Hepatocyte (in vitro differentiated cells): Measurements from ENCODE around the gene DVL1. TPM values are rescaled to one million over a fixed set of nuclear protein-coding genes. Genes with fewer than 3 reads are reported as not detected.

ENCODE experiments used
- DNase-seq: peaks from one replicate; pipeline ENCODE4 v3.0.0-alpha.2; 2016; ENCODE audit warnings: low spot score
- H2AFZ ChIP-seq: fragments of 200-600 bp; sonication (generic); 2 replicates; pipeline ENCODE4 v1.6.0; 2016; ENCODE audit warnings: antibody characterized with exemption, mild to moderate bottlenecking
- H3K27ac ChIP-seq: fragments of 200-600 bp; sonication (generic); 2 replicates; pipeline ENCODE4 v1.5.1; 2016; ENCODE audit warnings: mild to moderate bottlenecking
- H3K27me3 ChIP-seq: fragments of 200-600 bp; sonication (generic); 2 replicates; pipeline ENCODE4 v1.6.1; 2016
- H3K36me3 ChIP-seq: fragments of 200-600 bp; sonication (generic); replicated peaks from 2 replicates; pipeline ENCODE4 v1.5.1; 2016; ENCODE audit warnings: low read depth; ENCODE audit not compliant: insufficient read depth
- H3K4me1 ChIP-seq: fragments of 200-600 bp; sonication (generic); 2 replicates; pipeline ENCODE4 v1.5.1; 2016; ENCODE audit warnings: mild to moderate bottlenecking, moderate library complexity; ENCODE audit not compliant: insufficient read depth
- H3K4me2 ChIP-seq: fragments of 200-600 bp; sonication (generic); 2 replicates; pipeline ENCODE4 v1.6.0; 2016
- H3K4me3 ChIP-seq: fragments of 200-600 bp; sonication (generic); 2 replicates; pipeline ENCODE4 v1.5.1; 2016; ENCODE audit warnings: mild to moderate bottlenecking
- H3K79me2 ChIP-seq: fragments of 200-600 bp; sonication (generic); 2 replicates; pipeline ENCODE4 v1.6.0; 2017; ENCODE audit warnings: mild to moderate bottlenecking
- H3K9me2 ChIP-seq: fragments of 200-600 bp; sonication (generic); replicated peaks from 2 replicates; pipeline ENCODE4 v1.6.0; 2017; ENCODE audit warnings: mild to moderate bottlenecking; ENCODE audit not compliant: insufficient read depth
- H3K9me3 ChIP-seq: fragments of 200-600 bp; sonication (generic); 2 replicates; pipeline ENCODE4 v1.5.1; 2016; ENCODE audit warnings: low read depth, mild to moderate bottlenecking
- H4K20me1 ChIP-seq: fragments of 200-600 bp; sonication (generic); 2 replicates; pipeline ENCODE4 v1.6.0; 2016; ENCODE audit warnings: mild to moderate bottlenecking; ENCODE audit not compliant: insufficient read depth, poor library complexity, severe bottlenecking
- CTCF ChIP-seq: fragments of 200-600 bp; sonication (generic); IDR thresholded peaks from 2 replicates; pipeline ENCODE4 v1.5.1; 2016; ENCODE audit warnings: antibody characterized with exemption, mild to moderate bottlenecking; ENCODE audit not compliant: poor library complexity
- EZH2 ChIP-seq: fragments of 200-600 bp; sonication (generic); IDR thresholded peaks from 2 replicates; pipeline ENCODE4 v1.6.1; 2016; ENCODE audit warnings: antibody characterized with exemption, mild to moderate bottlenecking, borderline replicate concordance
- EZH2phosphoT487 ChIP-seq: fragments of 200-600 bp; sonication (generic); IDR thresholded peaks from one replicate; pipeline ENCODE4 v1.6.1; 2018; ENCODE audit warnings: antibody characterized with exemption, mild to moderate bottlenecking, low read depth, moderate library complexity; ENCODE audit not compliant: unreplicated experiment, severe bottlenecking
- WGBS: methylation state at CpG from one replicate; pipeline ENCODE4 v1.1.6; 2016; ENCODE audit warnings: low lambda C conversion rate; ENCODE audit errors: missing lambda C conversion rate; 5-methylcytosine and 5-hydroxymethylcytosine counted together
- polyA plus RNA-seq: library from polyadenylated mRNA; unstranded; fragments of >200 nt; fragmentation: Nextera tagmentation; extraction: Ambion mirVana; gene quantifications from 2 replicates; pipeline ENCODE4 v1.2.1, GENCODE V29; 2016
- total RNA-seq: library from RNA; depleted of rRNA; stranded (reverse); fragments of >200 nt; gene quantifications from 2 replicates; pipeline ENCODE4 v1.2.3, GENCODE V29; 2014

DVL1 gene
- total and polyA plus RNA-seq, 2 experiments from 2014 or later: 49.1 to 61.6 TPM

- 95% methylated on average over 12 of the region's 18 CpGs for WGBS
- Histone ChIP-seq H3K4me2 (no peak overlapping the region), H3K27ac (no peak overlapping the region), H3K79me2 (peaks cover 50% of the 10 kb centered on the region), H3K36me3 (no peaks in the 10 kb centered on the region), H3K4me1 (peaks cover 32% of the 10 kb centered on the region), H3K9me2 (no peaks in the 10 kb centered on the region), H3K4me3 (no peak overlapping the region), H3K9me3 (no peaks in the 10 kb centered on the region), H3K27me3 (no peaks in the 10 kb centered on the region), H4K20me1 (peaks cover 38% of the 10 kb centered on the region), H2AFZ (no peak overlapping the region)
- TF ChIP-seq CTCF (no peak), EZH2phosphoT487 (no peak)
- no peak for DNase-seq
These were observed 6.6 kb downstream of the DVL1 start for GRCh38 chr1:1342584-1343115.

GRCh38 chr1:1342061-1342562, 7.1 kb downstream of the DVL1 start:
- no peak for DNase-seq
- no peaks in the 10 kb centered on the region for H3K36me3 ChIP-seq
- 95% methylated on average over 27 of the region's 28 CpGs for whole genome bisulfite sequencing
- peaks cover 32% of the 10 kb centered on the region for H4K20me1 ChIP-seq
- H3K4me3 ChIP-seq: no peak overlapping the region
- no peaks in the 10 kb centered on the region for H3K9me2 ChIP-seq
- TF ChIP-seq EZH2 (no peak), CTCF (no peak), EZH2phosphoT487 (no peak)
- H3K9me3 ChIP-seq: no peaks in the 10 kb centered on the region
- peaks cover 26% of the 10 kb centered on the region for H3K4me1 ChIP-seq
- H3K79me2 ChIP-seq: peaks cover 45% of the 10 kb centered on the region
- no peak overlapping the region for H3K4me2 ChIP-seq
- H3K27ac ChIP-seq: no peak overlapping the region
- H2AFZ ChIP-seq: no peak overlapping the region
- no peaks in the 10 kb centered on the region for H3K27me3 ChIP-seq

GRCh38 chr1:1341549-1342021, 7.6 kb downstream of the DVL1 start:
- no peaks in the 10 kb centered on the region for H3K27me3 ChIP-seq
- peaks cover 40% of the 10 kb centered on the region for H3K79me2 ChIP-seq
- no peaks in the 10 kb centered on the region for H3K36me3 ChIP-seq
- H3K4me2 ChIP-seq: no peak overlapping the region
- no peaks in the 10 kb centered on the region for H3K9me3 ChIP-seq
- no peak for TF ChIP-seq EZH2
- TF ChIP-seq CTCF: no peak
- TF ChIP-seq EZH2phosphoT487: no peak
- peaks cover 29% of the 10 kb centered on the region for H4K20me1 ChIP-seq
- WGBS: over 99% methylated on average over 16 of the region's 17 CpGs
- no peaks in the 10 kb centered on the region for H3K9me2 ChIP-seq
- no peak overlapping the region for H2AFZ ChIP-seq
- H3K27ac ChIP-seq: no peak overlapping the region
- peaks cover 22% of the 10 kb centered on the region for H3K4me1 ChIP-seq
- H3K4me3 ChIP-seq: no peak overlapping the region
- no peak for DNase-seq
